HG02588 (cell line): ENCODE measurements around the gene OTUD5.

Source experiments
- ATAC-seq: cut with Tn5 transposase; IDR thresholded peaks from one replicate; pipeline ENCODE4 v1.9.1; 2021; ENCODE audit warnings: mild to moderate bottlenecking, moderate library complexity; ENCODE audit not compliant: unreplicated experiment

The OTUD5 gene

DNA sequence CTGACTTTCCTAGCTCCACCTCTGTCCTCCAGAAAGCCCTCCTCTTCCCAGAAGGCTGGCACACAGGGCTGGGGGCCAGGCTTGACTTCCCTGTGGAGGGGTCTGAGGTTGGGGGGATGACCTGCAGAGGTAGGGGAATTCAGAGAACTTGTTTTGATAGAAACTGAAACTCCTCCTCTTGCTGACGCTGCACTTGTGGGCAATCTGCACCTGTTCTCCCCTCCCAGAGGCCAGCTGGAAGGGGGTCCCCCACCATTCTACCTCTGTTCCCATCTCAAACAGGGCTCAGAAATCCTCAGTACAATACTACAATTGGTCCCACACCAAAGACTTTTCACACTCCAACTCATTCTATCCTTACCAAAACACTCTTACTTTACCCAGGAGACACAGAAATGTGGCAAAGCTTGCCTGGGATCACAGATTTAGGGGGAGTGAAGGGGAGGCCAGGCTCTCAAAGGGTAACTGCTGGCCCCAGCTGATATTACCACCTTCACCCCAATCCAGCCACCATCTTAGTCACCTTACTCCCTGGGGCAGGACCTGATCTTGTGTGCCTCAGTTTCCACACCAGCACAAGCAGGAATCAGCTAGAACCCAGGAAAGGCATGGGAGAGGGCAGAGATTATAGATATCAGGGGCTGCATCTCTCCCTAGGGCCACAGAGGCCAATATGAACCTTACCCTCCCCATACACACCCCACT is 18.5 kb downstream of the OTUD5 start:
- peak; percentile 44 for ATAC-seq

GRCh38 chrX:48937054-48937907 is 20.1 kb downstream of the OTUD5 start:
- ATAC-seq, result peak; percentile 63

- no peak for ATAC-seq
These were observed 20.9 kb downstream of the OTUD5 start for GRCh38 chrX:48936429-48937053.

GRCh38 chrX:48935301-48935670 is 22.1 kb downstream of the OTUD5 start:
- no peak for ATAC-seq

GRCh38 chrX:48934581-48935300 is 22.7 kb downstream of the OTUD5 start:
- no peak for ATAC-seq

GRCh38 chrX:48933757-48934156 is 23.6 kb downstream of the OTUD5 start:
- no peak for ATAC-seq

GRCh38 chrX:48927736-48928382 is 29.5 kb downstream of the OTUD5 start:
- ATAC-seq, result no peak

DNA sequence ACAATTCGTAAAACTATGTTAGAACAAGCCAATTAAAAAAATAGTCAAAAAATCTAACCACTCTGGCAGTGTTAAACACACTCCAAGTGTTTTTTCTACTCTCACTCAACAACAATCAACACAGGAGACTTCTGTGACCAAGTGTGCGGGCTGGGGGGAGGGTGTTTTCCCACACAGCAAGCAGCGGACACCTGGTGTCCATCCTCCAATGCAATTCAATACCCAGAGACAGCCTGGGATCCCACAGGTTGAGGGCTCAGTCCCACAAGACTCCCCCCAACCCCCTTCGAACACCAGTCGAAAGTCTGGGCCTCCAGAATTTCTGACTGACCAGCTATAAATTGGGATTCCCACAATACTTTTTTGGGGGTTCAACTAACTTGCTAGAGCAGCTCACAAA is 30.3 kb downstream of the OTUD5 start:
- ATAC-seq, result no peak

GRCh38 chrX:48924270-48924669 is 33.1 kb downstream of the OTUD5 start:
- no peak for ATAC-seq

GRCh38 chrX:48923771-48924170 is 33.6 kb downstream of the OTUD5 start:
- ATAC-seq, result no peak

GRCh38 chrX:48920718-48921104 is 36.7 kb downstream of the OTUD5 start:
- no peak for ATAC-seq

DNA sequence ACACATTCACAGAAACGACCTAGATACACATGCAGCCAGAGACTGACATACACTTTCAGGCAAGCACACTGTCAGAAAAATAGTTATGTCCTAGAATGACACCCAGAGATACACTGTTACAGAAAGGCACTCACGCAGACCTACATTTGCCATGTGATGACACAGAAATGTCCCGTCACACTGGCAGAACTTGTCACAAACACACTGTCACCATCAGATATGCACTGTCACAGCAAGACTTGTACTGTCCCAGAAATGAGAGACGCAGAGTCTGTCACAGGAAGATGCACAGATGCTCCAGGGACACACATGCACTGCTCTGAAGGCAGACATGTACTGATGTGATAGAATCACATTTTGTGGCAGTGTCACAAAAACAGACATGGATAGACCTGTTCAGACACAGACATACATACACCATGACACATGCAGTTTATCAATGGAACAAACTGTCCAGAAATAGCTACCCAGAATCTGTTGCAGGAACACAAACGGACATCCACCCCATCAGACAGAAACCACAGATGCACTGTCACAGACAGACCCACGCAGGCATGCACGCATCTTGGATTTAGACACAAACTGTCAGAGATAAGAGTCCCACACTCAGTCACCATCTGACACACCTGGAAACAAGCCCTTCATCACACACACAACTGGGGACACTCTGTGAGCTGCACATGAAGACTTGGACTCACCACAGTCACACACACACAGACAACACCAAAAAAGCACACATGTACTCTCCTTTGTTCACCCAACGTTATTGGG is 37.3 kb downstream of the OTUD5 start:
- ATAC-seq, result no peak

DNA sequence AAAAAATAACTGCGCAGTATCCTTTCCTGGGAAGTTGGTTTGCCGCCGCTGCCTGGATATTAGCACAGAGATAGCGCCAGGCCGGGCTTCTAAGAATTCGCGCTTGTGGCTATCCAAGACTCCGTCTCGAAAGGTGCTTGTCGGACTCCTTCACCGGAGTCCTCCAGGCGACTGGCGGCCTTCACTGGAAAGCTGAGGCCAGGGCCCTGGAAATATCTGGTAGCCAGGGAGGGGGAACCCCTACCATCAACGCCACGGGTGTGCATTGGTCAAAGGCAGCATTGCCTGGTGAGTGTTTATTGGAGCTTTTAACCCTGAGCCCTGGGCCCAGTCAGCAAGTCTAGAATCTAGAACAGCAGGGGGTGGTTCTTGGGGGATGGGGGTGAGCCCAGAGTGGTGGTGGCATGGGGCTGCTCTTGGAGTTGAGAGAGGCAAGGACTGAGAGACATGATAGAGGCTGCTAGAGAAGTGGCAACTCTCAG is 38.0 kb downstream of the OTUD5 start:
- peak; percentile 13 for ATAC-seq

GRCh38 chrX:48918643-48919340 is 38.6 kb downstream of the OTUD5 start, which contains the start of gene PIM2:
TSS of gene PIM2 (minus strand) at chrX:48919024. CDS start at chrX:48918834, 190 bp downstream.
- peak; percentile 73 for ATAC-seq

GRCh38 chrX:48918301-48918642 is 39.1 kb downstream of the OTUD5 start:
- ATAC-seq, result no peak

DNA sequence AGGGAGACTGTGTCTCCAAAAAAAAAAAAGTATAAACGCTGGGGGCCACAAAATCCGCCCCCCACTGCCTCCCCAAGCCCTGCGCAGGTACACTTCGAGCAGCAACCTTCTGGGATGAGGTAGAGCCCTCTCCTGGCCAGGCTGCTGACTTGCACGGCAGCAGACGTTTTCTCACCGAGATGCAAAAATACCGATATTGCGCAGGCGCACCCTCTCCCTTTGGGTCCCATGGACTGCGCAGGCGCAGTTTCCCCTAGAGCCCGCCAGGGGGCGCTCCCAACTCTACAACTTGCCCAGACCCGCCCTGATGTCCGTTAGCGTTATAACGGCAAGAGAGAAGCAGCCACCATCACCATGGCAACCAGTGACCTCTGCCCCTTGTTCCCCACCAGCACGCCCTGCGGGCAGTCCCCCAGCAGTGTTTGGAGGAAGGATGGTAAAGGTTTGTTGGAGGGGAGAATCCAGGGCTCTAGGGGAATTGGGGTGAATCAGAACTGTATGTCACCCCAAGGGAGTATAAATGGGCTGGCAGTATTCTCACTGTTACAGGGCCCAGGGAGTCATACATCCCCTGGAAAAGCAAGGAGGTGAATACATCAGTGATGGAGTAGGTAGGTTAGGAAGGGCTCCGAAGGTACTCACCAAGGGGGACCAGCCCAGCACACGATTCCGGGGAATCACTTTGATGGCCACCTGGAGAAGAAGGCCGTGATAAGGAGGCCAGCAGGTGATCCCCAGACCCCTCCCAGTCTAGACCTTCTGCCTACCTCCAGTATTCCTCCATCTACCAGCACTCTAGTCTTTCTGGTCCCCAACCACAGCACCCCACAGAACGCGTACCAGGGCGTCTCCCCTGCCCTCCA is 40.0 kb downstream of the OTUD5 start:
- ATAC-seq, result no peak

DNA sequence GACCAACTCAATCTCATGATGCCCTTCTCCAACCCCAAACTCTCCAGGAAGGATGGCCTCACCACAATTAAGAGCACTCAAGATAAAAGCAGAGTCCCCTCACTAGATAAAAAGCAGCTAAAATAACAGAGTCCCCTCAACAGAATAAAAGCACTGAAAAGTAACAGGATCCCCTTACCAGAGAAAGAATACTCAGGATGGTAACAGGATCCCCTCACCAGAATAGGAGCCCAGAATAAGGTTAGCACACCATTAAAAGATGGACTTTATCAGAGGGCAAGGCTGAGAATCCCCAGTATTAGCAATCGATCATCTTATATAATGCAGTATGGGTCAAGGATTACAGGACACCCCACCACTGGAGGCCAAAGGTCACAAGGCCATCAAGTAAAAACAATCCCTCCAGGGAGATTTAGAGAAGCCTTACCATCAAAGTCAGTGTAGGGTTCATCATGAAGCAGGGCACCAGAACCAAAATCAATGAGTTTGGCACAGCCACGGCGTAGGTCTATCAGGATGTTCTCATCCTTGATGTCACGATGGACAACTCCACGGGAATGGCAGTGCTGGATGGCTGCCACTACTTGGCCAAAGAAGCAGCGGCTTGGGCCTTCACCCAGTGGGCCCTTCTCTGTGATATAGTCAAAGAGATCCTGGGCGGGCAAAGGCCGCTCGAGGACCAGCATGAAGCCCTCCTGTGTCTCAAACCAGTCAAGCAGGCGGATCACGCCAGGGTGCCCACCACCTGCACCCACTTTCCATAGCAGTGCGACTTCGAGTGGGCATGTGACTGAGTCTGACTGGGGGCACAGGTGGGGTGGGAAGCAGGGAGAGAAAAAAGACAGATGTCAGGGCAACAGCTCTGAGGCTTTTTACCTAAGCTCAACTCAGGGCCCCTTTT is 42.6 kb downstream of the OTUD5 start:
- ATAC-seq, result no peak
